ENCODE measurements around the gene CD1D. TPM values are rescaled to one million over a fixed set of nuclear protein-coding genes. Genes with fewer than 3 reads are reported as not detected.

Gene CD1D
- total and polyA plus RNA-seq, 2 donors from 2014 or later = 0.77 to 3.2 TPM

GRCh38 chr1:158196461-158196860 lies 15.8 kb downstream of the CD1D start:
- Histone ChIP-seq H3K27me3 (ENCODE audit: control insufficient read depth, insufficient read depth, low read length) (no peaks in the 10 kb centered on the region), H3K9me3 (ENCODE audit: control insufficient read depth in 2 of 3, insufficient read depth in 1 of 3, low read length in 3 of 3) (no peaks in the 10 kb centered on the region), H3K27ac (ENCODE audit: low read depth in 2 of 2, low read length in 2 of 2) (no peak overlapping the region), H3K9ac (ENCODE audit: low read length in 3 of 3) (no peak overlapping the region), H3K4me1 (ENCODE audit: control insufficient read depth in 2 of 3, insufficient read depth in 2 of 3, low read depth in 1 of 3, low read length in 3 of 3) (no peaks in the 10 kb centered on the region), H3K36me3 (ENCODE audit: control insufficient read depth in 2 of 3, insufficient read depth in 3 of 3, low read length in 3 of 3) (no peaks in the 10 kb centered on the region), H3K4me3 (ENCODE audit: low read length in 3 of 3) (no peak overlapping the region)
- intact Hi-C loops (cut with DNase I) = no loop called here
- DNase-seq = no peak
- FAIRE-seq = no peak
- TF ChIP-seq, protein P1, sequence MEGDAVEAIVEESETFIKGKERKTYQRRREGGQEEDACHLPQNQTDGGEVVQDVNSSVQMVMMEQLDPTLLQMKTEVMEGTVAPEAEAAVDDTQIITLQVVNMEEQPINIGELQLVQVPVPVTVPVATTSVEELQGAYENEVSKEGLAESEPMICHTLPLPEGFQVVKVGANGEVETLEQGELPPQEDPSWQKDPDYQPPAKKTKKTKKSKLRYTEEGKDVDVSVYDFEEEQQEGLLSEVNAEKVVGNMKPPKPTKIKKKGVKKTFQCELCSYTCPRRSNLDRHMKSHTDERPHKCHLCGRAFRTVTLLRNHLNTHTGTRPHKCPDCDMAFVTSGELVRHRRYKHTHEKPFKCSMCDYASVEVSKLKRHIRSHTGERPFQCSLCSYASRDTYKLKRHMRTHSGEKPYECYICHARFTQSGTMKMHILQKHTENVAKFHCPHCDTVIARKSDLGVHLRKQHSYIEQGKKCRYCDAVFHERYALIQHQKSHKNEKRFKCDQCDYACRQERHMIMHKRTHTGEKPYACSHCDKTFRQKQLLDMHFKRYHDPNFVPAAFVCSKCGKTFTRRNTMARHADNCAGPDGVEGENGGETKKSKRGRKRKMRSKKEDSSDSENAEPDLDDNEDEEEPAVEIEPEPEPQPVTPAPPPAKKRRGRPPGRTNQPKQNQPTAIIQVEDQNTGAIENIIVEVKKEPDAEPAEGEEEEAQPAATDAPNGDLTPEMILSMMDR (IDR thresholded peaks at IDR 0.05; ENCODE audit: borderline replicate concordance, extremely low read depth, insufficient read depth) = no peak

- intact Hi-C loops (cut with DNase I) = no loop called here
- Histone ChIP-seq H3K4me3 (ENCODE audit: low read length in 3 of 3) (no peak overlapping the region), H3K9ac (ENCODE audit: low read length in 3 of 3) (no peak overlapping the region), H3K27ac (ENCODE audit: low read depth in 2 of 2, low read length in 2 of 2) (no peak overlapping the region), H3K27me3 (ENCODE audit: control insufficient read depth, insufficient read depth, low read length) (no peaks in the 10 kb centered on the region), H3K36me3 (ENCODE audit: control insufficient read depth in 2 of 3, insufficient read depth in 3 of 3, low read length in 3 of 3) (no peaks in the 10 kb centered on the region), H3K4me1 (ENCODE audit: control insufficient read depth in 2 of 3, insufficient read depth in 2 of 3, low read depth in 1 of 3, low read length in 3 of 3) (no peaks in the 10 kb centered on the region), H3K9me3 (ENCODE audit: control insufficient read depth in 2 of 3, insufficient read depth in 1 of 3, low read length in 3 of 3) (no peaks in the 10 kb centered on the region)
- TF ChIP-seq, protein P1 (IDR thresholded peaks at IDR 0.05; ENCODE audit: borderline replicate concordance, extremely low read depth, insufficient read depth) = no peak
- DNase-seq = no peak
- no peak for FAIRE-seq
Observed at GRCh38 chr1:158199849-158200248, 19.2 kb downstream of the CD1D start.

GRCh38 chr1:158200527-158200926 lies 19.8 kb downstream of the CD1D start:
- Histone ChIP-seq H3K27me3 (ENCODE audit: control insufficient read depth, insufficient read depth, low read length) (no peaks in the 10 kb centered on the region), H3K9ac (ENCODE audit: low read length in 3 of 3) (no peak overlapping the region), H3K4me1 (ENCODE audit: control insufficient read depth in 2 of 3, insufficient read depth in 2 of 3, low read depth in 1 of 3, low read length in 3 of 3) (no peaks in the 10 kb centered on the region), H3K4me3 (ENCODE audit: low read length in 3 of 3) (no peak overlapping the region), H3K9me3 (ENCODE audit: control insufficient read depth in 2 of 3, insufficient read depth in 1 of 3, low read length in 3 of 3) (no peaks in the 10 kb centered on the region), H3K27ac (ENCODE audit: low read depth in 2 of 2, low read length in 2 of 2) (no peak overlapping the region), H3K36me3 (ENCODE audit: control insufficient read depth in 2 of 3, insufficient read depth in 3 of 3, low read length in 3 of 3) (no peaks in the 10 kb centered on the region)
- DNase-seq (no peak), FAIRE-seq (no peak)
- TF ChIP-seq, protein P1 (IDR thresholded peaks at IDR 0.05; ENCODE audit: borderline replicate concordance, extremely low read depth, insufficient read depth) = no peak
- intact Hi-C loops (cut with DNase I) = no loop called here
